Measurements from ENCODE around the gene EPN3.

DNA sequence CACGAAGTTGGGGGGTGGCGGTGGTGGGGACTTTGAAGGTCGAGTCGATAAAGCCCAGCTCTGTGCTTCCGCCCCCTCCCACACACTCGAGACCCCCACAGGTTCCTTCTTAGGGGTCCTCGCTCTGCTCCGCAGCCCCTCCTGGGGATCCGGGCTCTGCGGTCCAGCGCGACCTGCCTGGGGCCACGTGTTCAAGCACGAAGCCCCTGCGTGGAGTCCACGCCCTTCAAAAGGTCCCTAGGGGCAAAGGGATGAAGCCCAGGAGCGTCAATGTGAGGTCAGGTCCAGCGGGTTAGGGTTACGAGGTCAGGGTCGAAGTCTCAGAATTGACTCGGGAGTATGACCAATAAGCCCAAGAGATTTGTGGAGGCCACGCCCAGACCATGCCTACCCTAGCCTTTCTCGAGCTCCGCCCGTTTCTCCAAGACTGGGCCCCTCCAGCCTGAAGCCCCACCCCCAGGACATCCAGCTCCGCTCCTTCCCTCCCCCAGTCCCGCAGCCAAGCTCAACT, 27.2 kb downstream of the EPN3 start:
- TF ChIP-seq POLR2AphosphoS5 (IDR thresholded peaks at IDR 0.05) (no peak), POLR2A (IDR thresholded peaks at IDR 0.05) (no peak)
- TF ChIP-seq, protein P1, sequence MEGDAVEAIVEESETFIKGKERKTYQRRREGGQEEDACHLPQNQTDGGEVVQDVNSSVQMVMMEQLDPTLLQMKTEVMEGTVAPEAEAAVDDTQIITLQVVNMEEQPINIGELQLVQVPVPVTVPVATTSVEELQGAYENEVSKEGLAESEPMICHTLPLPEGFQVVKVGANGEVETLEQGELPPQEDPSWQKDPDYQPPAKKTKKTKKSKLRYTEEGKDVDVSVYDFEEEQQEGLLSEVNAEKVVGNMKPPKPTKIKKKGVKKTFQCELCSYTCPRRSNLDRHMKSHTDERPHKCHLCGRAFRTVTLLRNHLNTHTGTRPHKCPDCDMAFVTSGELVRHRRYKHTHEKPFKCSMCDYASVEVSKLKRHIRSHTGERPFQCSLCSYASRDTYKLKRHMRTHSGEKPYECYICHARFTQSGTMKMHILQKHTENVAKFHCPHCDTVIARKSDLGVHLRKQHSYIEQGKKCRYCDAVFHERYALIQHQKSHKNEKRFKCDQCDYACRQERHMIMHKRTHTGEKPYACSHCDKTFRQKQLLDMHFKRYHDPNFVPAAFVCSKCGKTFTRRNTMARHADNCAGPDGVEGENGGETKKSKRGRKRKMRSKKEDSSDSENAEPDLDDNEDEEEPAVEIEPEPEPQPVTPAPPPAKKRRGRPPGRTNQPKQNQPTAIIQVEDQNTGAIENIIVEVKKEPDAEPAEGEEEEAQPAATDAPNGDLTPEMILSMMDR (IDR thresholded peaks at IDR 0.05): no peak

Measured in breast epithelium (tissue), 3 donors.